ENCODE measurements around the gene FANCE.

DNA sequence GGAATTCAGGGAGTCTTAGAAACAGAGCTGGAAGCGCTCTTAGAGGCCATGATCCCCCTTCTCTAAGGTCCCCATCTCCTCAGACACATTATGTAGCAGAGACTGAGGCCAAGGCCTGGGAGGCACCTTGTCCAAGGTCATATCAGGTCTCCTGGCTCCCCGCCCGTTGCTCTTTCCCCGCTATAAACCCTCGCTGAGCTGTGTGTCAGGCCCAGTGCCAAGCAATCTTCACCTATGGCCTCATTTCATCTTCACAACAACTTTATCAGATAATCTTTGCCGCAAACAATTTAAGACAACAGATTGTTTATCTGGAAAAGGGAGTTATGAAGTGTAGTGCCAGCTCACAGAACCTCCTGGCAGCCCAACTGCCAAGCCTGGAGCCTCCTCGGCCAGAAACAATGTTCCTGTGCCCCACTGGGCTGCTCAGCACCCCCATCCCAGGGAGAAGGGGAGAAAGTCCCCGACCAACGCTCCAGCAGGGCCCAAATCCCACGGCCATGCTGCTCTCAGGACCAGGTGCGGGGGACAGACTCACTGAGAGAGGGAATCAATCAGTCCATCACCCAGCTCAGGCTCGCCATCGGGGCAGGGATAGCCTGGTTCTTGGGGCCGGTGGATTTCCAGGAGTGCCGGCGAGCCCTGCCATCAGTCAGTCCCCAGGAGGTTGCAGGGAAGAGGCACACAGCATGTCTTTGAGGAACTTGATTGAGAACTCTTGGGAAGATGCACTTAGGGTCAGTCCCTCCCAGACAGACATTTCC, 16.9 kb upstream of the FANCE start:
- TF ChIP-seq, protein P1, sequence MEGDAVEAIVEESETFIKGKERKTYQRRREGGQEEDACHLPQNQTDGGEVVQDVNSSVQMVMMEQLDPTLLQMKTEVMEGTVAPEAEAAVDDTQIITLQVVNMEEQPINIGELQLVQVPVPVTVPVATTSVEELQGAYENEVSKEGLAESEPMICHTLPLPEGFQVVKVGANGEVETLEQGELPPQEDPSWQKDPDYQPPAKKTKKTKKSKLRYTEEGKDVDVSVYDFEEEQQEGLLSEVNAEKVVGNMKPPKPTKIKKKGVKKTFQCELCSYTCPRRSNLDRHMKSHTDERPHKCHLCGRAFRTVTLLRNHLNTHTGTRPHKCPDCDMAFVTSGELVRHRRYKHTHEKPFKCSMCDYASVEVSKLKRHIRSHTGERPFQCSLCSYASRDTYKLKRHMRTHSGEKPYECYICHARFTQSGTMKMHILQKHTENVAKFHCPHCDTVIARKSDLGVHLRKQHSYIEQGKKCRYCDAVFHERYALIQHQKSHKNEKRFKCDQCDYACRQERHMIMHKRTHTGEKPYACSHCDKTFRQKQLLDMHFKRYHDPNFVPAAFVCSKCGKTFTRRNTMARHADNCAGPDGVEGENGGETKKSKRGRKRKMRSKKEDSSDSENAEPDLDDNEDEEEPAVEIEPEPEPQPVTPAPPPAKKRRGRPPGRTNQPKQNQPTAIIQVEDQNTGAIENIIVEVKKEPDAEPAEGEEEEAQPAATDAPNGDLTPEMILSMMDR (IDR thresholded peaks at IDR 0.05): no peak
- no peak for TF ChIP-seq POLR2AphosphoS5 (IDR thresholded peaks at IDR 0.05; ENCODE audit: low read depth, low read length)
